CD4-positive, alpha-beta T cell (primary cell): ENCODE data around the gene AMPH. TPM values are rescaled to one million over a fixed set of nuclear protein-coding genes. Genes with fewer than 3 reads are reported as not detected.

Source experiments
- ATAC-seq: fragments of 200-7000 bp; cut with Tn5 transposase; one replicate; pipeline ENCODE4 v1.10.0; 2022; ENCODE audit warnings: mild to moderate bottlenecking; ENCODE audit not compliant: poor library complexity
- CTCF ChIA-PET: fragments of 350-600 bp; sonication (Branson Sonifier 250); formaldehyde crosslinking; loops from one replicate; lab custom pipeline; 2021; ENCODE audit warnings: antibody characterized with exemption, inconsistent platforms; lab: Charles Lee
- POLR2A ChIA-PET: fragments of 350-600 bp; sonication (Branson Sonifier 250); formaldehyde crosslinking; loops from one replicate; lab custom pipeline; 2021; ENCODE audit warnings: antibody characterized with exemption, inconsistent platforms; lab: Charles Lee
- DNase-seq, 14 experiments: peaks; one replicate each; pipeline ENCODE4 v3.0.0-alpha.2; 2013 to 2020; ENCODE audit warnings: mixed read lengths in 2 of 14
- H3K27ac ChIP-seq, 2 donors: one replicate each; pipeline versions ENCODE4 v1.5.1 to v1.7.0; 2013; ENCODE audit warnings: low read length in 2 of 2, low read depth in 1 of 2, mild to moderate bottlenecking in 1 of 2
- H3K27me3 ChIP-seq, 2 experiments: 1 replicate in 1 of 2; 2 replicates in 1 of 2; pipeline versions ENCODE4 v1.6.1 to v1.7.0; 2013; ENCODE audit warnings: low read length in 2 of 2, control low read depth in 1 of 2, mild to moderate bottlenecking in 1 of 2, moderate library complexity in 1 of 2; ENCODE audit not compliant: insufficient read depth in 2 of 2, control insufficient read depth in 1 of 2
- H3K36me3 ChIP-seq: one replicate; pipeline ENCODE4 v1.6.1; 2013; ENCODE audit warnings: low read length, control low read depth; ENCODE audit not compliant: insufficient read depth
- H3K4me1 ChIP-seq: one replicate; pipeline ENCODE4 v1.6.1; 2013; ENCODE audit warnings: low read length, control low read depth; ENCODE audit not compliant: insufficient read depth
- H3K4me3 ChIP-seq: one replicate; pipeline ENCODE4 v1.5.1; 2013; ENCODE audit warnings: mild to moderate bottlenecking, low read length, moderate library complexity
- H3K9me3 ChIP-seq, 2 experiments: 1 replicate in 1 of 2; 2 replicates in 1 of 2; pipeline versions ENCODE4 v1.6.1 to v1.7.0; 2013; ENCODE audit warnings: low read length in 2 of 2, mild to moderate bottlenecking in 2 of 2, control low read depth in 1 of 2, moderate library complexity in 1 of 2; ENCODE audit not compliant: control insufficient read depth in 1 of 2, insufficient read depth in 1 of 2
- H3K27ac Mint-ChIP-seq: one replicate; pipeline ENCODE4 v1.8.0; 2020; ENCODE audit warnings: mixed read lengths
- H3K27me3 Mint-ChIP-seq: one replicate; pipeline ENCODE4 v1.8.0; 2021; ENCODE audit warnings: mixed read lengths
- H3K36me3 Mint-ChIP-seq: one replicate; pipeline ENCODE4 v1.8.0; 2021; ENCODE audit warnings: low read depth, mixed read lengths
- H3K4me1 Mint-ChIP-seq: one replicate; pipeline ENCODE4 v1.8.0; 2021; ENCODE audit warnings: low read depth, mixed read lengths
- H3K4me3 Mint-ChIP-seq: one replicate; pipeline ENCODE4 v1.8.0; 2020; ENCODE audit warnings: mild to moderate bottlenecking, mixed read lengths
- H3K9me3 Mint-ChIP-seq: one replicate; pipeline ENCODE4 v1.8.0; 2020; ENCODE audit warnings: mixed read lengths
- intact Hi-C, 2 experiments: fragments of 100-400 bp; cut with DNase I in 1 of 2; cut with micrococcal nuclease in 1 of 2; formaldehyde crosslinking; loops; one replicate each; pipeline versions ENCODE4 v1.15.1 to v1.9.0; 2023 to 2025; cut with DNase I, micrococcal nuclease
- total RNA-seq, 174 experiments: library from RNA in 2 of 174; stranded (reverse) in 2 of 174; gene quantifications; one replicate each; pipeline ENCODE4 v1.2.3 and lab custom pipeline; 2021 to 2026
- TF ChIP-seq, protein P1 (sequence below): fragments of 200-600 bp; IDR thresholded peaks from one replicate; pipeline ENCODE4 v1.8.0; 2022; ENCODE audit warnings: antibody characterized with exemption, mild to moderate bottlenecking

AMPH gene
- total RNA-seq, 2 experiments from 2014 or later: not detected

DNA sequence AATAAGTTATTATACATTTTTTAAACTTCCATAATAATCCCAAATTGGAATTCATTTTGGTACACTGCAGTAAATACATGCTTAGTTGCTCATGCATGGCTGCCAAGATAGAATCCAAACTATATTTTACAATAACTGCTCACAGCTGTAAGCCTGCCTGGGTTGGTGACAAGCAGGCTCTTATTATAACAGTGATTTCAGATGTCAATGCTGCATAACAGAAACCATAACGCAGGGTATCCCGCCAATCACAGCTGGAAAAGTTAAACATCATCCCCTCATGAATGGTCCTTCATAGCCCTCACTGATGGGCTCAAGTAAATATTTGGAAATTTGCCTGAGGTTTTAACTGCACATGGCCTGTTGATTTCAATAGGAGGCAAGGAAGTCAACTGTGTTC is 149.8 kb downstream of the AMPH start:
- no peaks in the 10 kb centered on the region for H3K4me1 ChIP-seq
- ATAC-seq (no peak), DNase-seq (no peak)
- intact Hi-C loops: no loop called here
- POLR2A ChIA-PET: no interaction called here
- CTCF ChIA-PET: interaction anchor here (0.7 kb wide), 1 partner anchor 341 kb away, joined by 4 read pairs; no protein-coding TSS in a partner anchor
- Mint-ChIP-seq H3K4me3 (no peak overlapping the region), H3K27me3 (peaks cover 4% of the 10 kb centered on the region), H3K36me3 (no peaks in the 10 kb centered on the region), H3K27ac (no peak overlapping the region), H3K9me3 (peaks cover 8% of the 10 kb centered on the region), H3K4me1 (no peaks in the 10 kb centered on the region)
- peaks cover 0 to 5% of the 10 kb centered on the region in 2 experiments for H3K9me3 ChIP-seq
- H3K27me3 ChIP-seq: no peaks in the 10 kb centered on the region
- no peaks in the 10 kb centered on the region for H3K36me3 ChIP-seq
- H3K4me3 ChIP-seq: no peak overlapping the region
- H3K27ac ChIP-seq: no peak overlapping the region
- TF ChIP-seq, protein P1, sequence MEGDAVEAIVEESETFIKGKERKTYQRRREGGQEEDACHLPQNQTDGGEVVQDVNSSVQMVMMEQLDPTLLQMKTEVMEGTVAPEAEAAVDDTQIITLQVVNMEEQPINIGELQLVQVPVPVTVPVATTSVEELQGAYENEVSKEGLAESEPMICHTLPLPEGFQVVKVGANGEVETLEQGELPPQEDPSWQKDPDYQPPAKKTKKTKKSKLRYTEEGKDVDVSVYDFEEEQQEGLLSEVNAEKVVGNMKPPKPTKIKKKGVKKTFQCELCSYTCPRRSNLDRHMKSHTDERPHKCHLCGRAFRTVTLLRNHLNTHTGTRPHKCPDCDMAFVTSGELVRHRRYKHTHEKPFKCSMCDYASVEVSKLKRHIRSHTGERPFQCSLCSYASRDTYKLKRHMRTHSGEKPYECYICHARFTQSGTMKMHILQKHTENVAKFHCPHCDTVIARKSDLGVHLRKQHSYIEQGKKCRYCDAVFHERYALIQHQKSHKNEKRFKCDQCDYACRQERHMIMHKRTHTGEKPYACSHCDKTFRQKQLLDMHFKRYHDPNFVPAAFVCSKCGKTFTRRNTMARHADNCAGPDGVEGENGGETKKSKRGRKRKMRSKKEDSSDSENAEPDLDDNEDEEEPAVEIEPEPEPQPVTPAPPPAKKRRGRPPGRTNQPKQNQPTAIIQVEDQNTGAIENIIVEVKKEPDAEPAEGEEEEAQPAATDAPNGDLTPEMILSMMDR: no peak

DNA sequence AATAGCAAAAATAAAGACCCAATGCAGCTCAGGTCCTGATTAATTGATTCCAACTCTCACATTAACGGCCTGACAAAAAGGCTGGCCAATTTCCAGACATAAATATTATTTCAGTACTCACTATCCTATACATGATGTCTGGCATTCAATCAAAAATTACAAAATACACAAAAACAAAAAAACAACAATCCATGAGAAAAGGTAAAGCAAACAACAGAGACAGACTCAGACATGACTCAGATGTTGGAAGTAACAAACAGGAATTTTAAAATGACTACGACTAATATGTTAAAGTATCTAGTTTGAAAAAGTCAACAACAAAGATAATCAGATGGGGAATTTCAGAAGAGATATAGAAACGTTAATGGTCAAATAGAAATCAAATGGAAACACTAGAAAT is 152.8 kb downstream of the AMPH start:
- Mint-ChIP-seq H3K4me3 (no peak overlapping the region), H3K36me3 (no peaks in the 10 kb centered on the region), H3K4me1 (no peaks in the 10 kb centered on the region), H3K27me3 (no peaks in the 10 kb centered on the region), H3K27ac (no peak overlapping the region), H3K9me3 (peaks cover 3% of the 10 kb centered on the region)
- TF ChIP-seq, protein P1: no peak
- ChIA-PET CTCF (no interaction called here), POLR2A (no interaction called here)
- Histone ChIP-seq H3K27me3 (no peaks in the 10 kb centered on the region), H3K4me3 (no peak overlapping the region), H3K4me1 (no peaks in the 10 kb centered on the region), H3K36me3 (no peaks in the 10 kb centered on the region), H3K9me3 (peaks cover 0 to 5% of the 10 kb centered on the region in 2 experiments), H3K27ac (no peak overlapping the region)
- intact Hi-C loops: no loop called here
- DNase-seq (no peak), ATAC-seq (no peak)

DNA sequence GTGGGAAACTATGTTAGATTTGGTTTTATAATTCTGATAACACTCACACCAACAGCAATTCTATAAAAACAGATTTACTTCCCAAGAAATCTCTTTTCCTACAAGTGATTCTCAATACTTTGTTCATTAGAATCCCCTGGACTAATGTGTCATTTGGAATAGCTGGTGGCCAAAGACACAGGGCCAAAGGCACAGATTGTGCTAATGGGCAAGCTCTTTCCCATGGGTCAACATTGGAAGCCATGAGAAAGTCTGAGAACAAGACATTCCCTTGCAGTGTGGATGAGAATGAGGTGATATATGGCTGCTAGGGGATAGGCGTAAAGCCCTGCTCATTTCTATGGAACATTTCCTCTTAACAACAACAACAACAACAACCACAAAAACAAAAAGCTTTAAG is 153.8 kb downstream of the AMPH start:
- TF ChIP-seq, protein P1: no peak
- no peaks in the 10 kb centered on the region for H3K27me3 Mint-ChIP-seq
- no peaks in the 10 kb centered on the region for H3K36me3 Mint-ChIP-seq
- ChIA-PET POLR2A (no interaction called here), CTCF (interaction anchor here (1.0 kb wide), 1 partner anchor 14 kb away, joined by 3 read pairs; no protein-coding TSS in a partner anchor)
- H3K4me3 ChIP-seq: no peak overlapping the region
- H3K4me1 Mint-ChIP-seq: no peaks in the 10 kb centered on the region
- no peaks in the 10 kb centered on the region for H3K36me3 ChIP-seq
- no peaks in the 10 kb centered on the region for H3K4me1 ChIP-seq
- ATAC-seq (no peak), DNase-seq (no peak)
- H3K9me3 ChIP-seq: no peaks in the 10 kb centered on the region
- H3K27me3 ChIP-seq: no peaks in the 10 kb centered on the region
- H3K27ac ChIP-seq: no peak overlapping the region
- no peak overlapping the region for H3K4me3 Mint-ChIP-seq
- H3K9me3 Mint-ChIP-seq: peaks cover 3% of the 10 kb centered on the region
- intact Hi-C loops: no loop called here
- H3K27ac Mint-ChIP-seq: no peak overlapping the region
